GM12873 (cell line): ENCODE measurements around the gene GPR32.
"Not testable (repeated sequence)": the region's sequence is repeated elsewhere in the genome, so short reads cannot be mapped to it uniquely, and the experiment has no call there.

Experiments
- TF ChIP-seq, protein P1 (sequence below): IDR thresholded peaks from 2 replicates; pipeline ENCODE4 v1.5.1; 2012; ENCODE audit warnings: low read depth, mild to moderate bottlenecking, moderate library complexity, low read length, control low read depth; ENCODE audit not compliant: insufficient read depth; ENCODE audit errors: missing control alignments

GPR32 gene, protein sequence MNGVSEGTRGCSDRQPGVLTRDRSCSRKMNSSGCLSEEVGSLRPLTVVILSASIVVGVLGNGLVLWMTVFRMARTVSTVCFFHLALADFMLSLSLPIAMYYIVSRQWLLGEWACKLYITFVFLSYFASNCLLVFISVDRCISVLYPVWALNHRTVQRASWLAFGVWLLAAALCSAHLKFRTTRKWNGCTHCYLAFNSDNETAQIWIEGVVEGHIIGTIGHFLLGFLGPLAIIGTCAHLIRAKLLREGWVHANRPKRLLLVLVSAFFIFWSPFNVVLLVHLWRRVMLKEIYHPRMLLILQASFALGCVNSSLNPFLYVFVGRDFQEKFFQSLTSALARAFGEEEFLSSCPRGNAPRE

DNA sequence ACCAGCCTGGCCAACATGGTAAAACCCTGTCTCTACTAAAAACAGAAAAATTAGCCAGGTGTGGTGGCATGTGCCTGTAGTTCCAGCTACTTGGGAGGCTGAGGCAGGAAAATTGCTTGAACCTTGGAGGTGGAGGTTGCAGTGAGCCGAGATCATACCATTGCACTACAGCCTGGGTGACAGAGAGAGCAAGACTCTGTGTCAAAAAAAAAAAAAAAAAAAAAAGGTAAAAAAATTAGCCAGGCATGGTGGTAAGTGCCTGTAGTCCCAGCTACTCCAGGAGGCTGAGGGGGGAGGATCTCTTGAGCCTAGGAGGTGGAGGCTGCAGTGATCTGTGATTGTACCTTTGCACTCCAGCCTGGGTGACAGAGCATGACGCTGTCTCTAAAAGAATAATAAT, at the start of gene GPR32:
Gene GPR32 (plus strand): TSS at position 301 of the 400 bp plus-strand sequence. CDS start 137 bp downstream, outside the sequence.
- TF ChIP-seq, protein P1, sequence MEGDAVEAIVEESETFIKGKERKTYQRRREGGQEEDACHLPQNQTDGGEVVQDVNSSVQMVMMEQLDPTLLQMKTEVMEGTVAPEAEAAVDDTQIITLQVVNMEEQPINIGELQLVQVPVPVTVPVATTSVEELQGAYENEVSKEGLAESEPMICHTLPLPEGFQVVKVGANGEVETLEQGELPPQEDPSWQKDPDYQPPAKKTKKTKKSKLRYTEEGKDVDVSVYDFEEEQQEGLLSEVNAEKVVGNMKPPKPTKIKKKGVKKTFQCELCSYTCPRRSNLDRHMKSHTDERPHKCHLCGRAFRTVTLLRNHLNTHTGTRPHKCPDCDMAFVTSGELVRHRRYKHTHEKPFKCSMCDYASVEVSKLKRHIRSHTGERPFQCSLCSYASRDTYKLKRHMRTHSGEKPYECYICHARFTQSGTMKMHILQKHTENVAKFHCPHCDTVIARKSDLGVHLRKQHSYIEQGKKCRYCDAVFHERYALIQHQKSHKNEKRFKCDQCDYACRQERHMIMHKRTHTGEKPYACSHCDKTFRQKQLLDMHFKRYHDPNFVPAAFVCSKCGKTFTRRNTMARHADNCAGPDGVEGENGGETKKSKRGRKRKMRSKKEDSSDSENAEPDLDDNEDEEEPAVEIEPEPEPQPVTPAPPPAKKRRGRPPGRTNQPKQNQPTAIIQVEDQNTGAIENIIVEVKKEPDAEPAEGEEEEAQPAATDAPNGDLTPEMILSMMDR, result not testable (repeated sequence)

DNA sequence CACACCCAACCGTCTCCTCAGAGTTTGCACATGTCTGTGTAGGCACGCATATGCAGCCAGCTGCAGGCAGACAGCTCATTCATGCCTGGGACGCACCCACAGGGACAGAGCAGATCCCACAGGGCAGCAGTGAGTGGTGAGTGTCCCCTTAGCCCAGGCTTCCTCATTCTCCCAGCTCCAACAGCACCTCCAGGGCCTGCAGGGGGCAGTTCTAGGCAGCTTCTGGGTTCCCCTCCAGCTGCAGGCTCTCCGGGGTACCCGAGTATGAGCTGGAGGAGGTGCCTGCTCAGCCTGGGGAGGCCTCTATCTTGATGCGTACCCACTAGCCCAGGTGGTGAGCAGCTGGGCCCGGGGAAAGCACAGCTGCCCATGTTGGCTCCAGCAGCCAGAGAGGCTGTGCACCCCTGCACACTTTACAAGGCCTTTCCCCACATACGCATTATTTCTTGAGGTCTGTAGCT, 49.3 kb upstream of the GPR32 start:
- TF ChIP-seq, protein P1, result no peak

DNA sequence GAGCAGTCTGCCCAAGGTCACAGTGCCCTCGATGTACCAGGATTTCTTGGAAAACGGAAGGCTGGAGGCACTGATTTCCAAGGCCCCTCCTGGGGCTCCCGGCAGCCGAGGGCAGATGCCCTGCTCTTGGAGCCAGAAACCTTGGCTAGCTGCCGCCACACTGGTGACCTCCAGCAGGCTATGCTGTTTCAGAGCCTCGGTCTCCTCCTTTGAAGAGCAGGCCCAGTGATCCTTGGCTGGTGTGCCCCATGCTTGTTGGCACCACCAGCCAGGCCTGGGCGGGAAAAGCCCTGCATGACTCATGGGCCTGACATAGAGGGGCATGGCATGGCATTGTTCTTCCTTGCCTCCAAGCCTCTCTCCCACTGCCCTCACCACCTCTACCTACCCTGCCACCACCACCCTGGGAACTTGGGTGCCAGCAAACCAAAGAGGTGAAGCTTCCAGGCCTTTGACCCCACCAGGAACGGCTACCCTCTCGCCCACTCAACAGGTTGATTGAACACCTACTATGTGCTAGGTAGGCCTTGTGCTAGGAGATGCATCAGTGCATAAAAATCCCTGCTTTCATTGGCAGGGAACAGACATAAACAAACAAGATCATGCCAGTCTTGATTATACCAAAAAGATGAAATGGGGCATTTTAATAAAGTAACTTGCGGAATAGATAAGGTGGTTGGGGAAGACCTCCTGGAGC, 48.7 kb upstream of the GPR32 start:
- TF ChIP-seq, protein P1, result no peak

DNA sequence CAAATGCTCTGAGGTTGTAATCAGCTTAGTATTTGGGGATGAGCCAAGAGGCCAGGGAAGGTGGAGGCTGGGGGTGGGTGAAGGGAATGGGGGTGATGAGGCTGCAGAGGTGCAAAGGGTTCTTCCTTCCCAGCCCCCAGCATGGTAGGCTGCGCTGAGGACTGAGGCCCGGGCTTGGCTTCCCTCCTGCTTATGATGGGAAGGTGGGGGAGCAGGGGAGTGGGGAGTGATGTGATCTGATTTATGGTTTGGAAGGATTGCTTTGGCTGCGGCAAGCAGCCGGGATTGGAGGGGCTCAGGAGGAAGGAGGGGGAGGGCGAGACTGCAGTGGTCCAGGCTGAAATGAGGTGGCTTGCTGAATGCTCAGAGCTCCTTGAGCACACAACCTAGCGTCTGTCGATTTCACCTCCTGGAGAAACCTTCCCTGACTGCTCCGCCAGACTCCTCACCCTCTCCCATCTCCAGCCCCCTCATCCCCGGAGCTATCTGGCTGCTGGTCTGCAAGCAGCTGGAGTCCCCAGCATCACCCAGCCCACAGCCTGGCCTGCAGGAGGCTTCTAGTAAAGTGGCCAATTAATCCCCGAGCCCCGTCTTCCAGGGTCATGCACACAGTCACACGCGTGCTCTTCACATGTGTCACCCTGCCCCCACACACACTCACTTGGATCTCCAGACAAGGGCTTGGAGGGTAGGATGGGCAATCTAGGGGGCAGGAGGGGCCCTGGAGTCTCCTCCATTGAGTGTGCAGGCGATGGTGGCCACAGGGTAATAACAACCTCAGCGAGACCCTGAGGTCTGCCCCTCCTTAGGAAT, 47.9 kb upstream of the GPR32 start:
- TF ChIP-seq, protein P1, result no peak

DNA sequence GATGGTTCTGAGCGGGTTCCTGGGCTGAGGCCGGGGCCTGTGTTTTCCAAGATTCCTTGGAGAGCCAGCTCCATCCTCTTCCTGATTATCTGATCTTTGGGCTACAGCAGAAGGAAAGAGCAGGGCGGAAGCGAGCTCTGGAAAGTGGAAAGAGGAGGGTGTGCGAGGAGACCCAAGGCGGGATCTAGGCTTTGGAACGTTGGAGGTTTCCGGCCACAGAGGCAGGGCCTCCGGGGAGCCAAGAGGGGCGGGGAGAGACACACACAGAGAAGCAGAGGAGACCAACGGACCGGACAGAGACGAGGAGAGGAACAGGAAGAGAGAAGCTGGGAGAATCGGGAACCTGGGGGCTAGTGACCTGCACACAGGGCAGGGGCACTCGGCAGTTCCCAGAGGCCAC, 47.2 kb upstream of the GPR32 start, which contains the start of gene CLEC11A:
Gene CLEC11A (plus strand): TSS at position 296 of the 400 bp plus-strand sequence. CDS start 162 bp downstream, outside the sequence.
- TF ChIP-seq, protein P1, result no peak

DNA sequence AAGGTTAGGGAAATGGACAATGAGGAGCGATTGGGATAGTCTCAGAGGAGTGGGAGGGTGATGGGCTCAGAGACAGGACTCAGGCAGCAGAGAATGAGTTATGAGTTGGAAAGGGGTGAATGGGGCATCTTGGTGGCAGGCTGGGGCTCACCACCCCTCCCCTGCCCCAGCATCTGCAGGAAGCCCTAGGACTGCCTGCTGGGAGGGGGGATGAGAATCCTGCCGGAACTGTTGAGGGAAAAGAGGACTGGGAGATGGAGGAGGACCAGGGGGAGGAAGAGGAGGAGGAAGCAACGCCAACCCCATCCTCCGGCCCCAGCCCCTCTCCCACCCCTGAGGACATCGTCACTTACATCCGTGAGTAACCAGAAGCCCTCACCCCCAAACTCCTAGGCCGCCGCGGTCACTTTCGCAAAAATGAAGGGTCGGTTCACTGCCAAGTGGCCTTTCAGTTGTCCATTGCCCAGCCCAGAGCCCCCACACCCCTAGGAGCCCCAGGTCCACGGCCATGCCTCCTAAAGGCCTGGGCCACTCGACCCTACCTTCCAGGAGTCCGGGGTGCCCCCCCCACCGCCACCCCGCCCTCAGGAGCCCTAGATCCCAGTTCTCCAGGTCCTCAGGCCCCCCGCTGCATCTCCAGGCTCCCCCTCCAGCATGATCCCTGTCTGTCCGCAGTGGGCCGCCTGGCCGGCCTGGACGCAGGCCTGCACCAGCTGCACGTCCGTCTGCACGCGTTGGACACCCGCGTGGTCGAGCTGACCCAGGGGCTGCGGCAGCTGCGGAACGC, 46.3 kb upstream of the GPR32 start:
- TF ChIP-seq, protein P1, result no peak
